ENCODE data around the gene SDK2.
"Not testable (repeated sequence)": the region's sequence is repeated elsewhere in the genome, so short reads cannot be mapped to it uniquely, and the experiment has no call there.

Gene SDK2

DNA sequence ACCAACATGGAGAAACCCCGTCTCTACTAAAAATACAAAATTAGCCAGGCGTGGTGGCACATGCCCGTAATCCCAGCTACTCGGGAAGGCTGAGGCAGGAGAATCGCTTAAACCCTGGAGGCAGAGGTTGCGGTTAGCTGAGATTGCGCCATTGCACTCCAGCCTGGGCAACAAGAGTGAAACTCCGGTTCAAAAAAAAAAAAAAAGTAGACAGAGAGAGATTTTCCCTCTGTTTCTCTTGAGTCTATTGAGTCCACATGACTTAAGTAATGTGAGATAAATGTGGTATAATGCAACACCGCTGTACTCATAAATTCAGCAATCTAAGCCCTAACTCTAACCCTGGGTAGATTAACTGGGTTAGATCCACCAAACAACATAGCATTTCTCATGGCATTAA lies 310.8 kb downstream of the SDK2 start:
- H3K9me3 ChIP-seq (ENCODE audit: control insufficient read depth in 2 of 2, low read length in 2 of 2); H3K27me3 ChIP-seq (ENCODE audit: control insufficient read depth in 2 of 2, insufficient read depth in 2 of 2, low read length in 2 of 2); H3K4me3 ChIP-seq (ENCODE audit: low read length in 2 of 2); H3K9ac ChIP-seq (ENCODE audit: low read depth in 1 of 2, low read length in 2 of 2); H3K36me3 ChIP-seq (ENCODE audit: control insufficient read depth in 2 of 2, insufficient read depth in 2 of 2, low read length in 2 of 2); H3K27ac ChIP-seq (ENCODE audit: low read depth in 2 of 2, low read length in 2 of 2): not testable (repeated sequence)
- peaks cover 12 to 18% of the 10 kb centered on the region in 2 donors for H3K4me1 ChIP-seq (ENCODE audit: control insufficient read depth in 2 of 2, insufficient read depth in 2 of 2, low read length in 2 of 2)

DNA sequence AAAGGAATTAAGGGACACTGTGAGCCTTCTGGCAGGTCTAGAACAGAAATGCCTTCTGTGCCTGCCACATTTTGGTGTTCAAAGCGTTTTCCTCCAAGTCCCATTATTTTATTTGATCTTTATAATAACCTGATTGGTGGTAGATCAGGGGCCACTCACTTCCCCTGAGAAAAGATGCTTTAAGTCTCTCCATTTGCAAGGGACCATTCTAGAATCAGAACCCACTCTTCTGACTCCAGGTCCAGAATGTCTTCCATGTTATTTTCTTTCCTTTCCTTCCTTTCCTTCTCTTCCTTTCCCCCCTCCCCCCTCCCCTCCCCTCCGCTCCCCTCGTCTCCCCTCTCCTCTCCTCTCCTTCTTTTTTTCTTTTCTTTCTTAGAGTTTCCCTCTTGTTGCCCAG lies 313.2 kb downstream of the SDK2 start:
- Histone ChIP-seq H3K27me3 (ENCODE audit: control insufficient read depth in 2 of 2, insufficient read depth in 2 of 2, low read length in 2 of 2) (no peaks in the 10 kb centered on the region), H3K36me3 (ENCODE audit: control insufficient read depth in 2 of 2, insufficient read depth in 2 of 2, low read length in 2 of 2) (no peaks in the 10 kb centered on the region), H3K4me3 (ENCODE audit: low read length in 2 of 2) (no peak overlapping the region), H3K27ac (ENCODE audit: low read depth in 2 of 2, low read length in 2 of 2) (no peak overlapping the region), H3K9me3 (ENCODE audit: control insufficient read depth in 2 of 2, low read length in 2 of 2) (no peaks in the 10 kb centered on the region), H3K4me1 (ENCODE audit: control insufficient read depth in 2 of 2, insufficient read depth in 2 of 2, low read length in 2 of 2) (peaks cover 7 to 12% of the 10 kb centered on the region in 2 donors), H3K9ac (ENCODE audit: low read depth in 1 of 2, low read length in 2 of 2) (no peak overlapping the region)

DNA sequence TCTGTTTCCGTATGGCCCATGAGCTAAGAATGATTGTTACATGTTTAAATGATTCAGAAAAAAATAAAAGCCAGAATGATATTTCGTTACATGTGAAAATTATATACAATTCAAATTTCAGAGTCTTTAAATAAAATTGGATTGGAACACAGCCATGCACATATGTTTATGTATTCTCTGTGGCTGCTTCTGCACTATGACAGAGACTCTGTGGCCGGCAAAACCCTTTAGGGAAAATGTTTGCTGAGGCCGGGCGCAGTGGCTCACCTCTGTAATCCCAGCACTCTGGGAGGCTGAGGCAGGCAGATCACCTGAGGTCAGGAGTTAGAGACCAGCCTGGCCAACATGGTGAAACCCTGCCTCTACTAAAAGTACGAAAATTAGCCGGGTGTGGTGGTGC lies 316.6 kb downstream of the SDK2 start:
- H3K9me3 ChIP-seq (ENCODE audit: control insufficient read depth in 2 of 2, low read length in 2 of 2), result no peaks in the 10 kb centered on the region
- H3K27ac ChIP-seq (ENCODE audit: low read depth in 2 of 2, low read length in 2 of 2), result no peak overlapping the region
- no peak overlapping the region for H3K9ac ChIP-seq (ENCODE audit: low read depth in 1 of 2, low read length in 2 of 2)
- H3K27me3 ChIP-seq (ENCODE audit: control insufficient read depth in 2 of 2, insufficient read depth in 2 of 2, low read length in 2 of 2), result peaks cover 0 to 3% of the 10 kb centered on the region in 2 donors
- H3K4me3 ChIP-seq (ENCODE audit: low read length in 2 of 2), result no peak overlapping the region
- no peaks in the 10 kb centered on the region for H3K36me3 ChIP-seq (ENCODE audit: control insufficient read depth in 2 of 2, insufficient read depth in 2 of 2, low read length in 2 of 2)
- H3K4me1 ChIP-seq (ENCODE audit: control insufficient read depth in 2 of 2, insufficient read depth in 2 of 2, low read length in 2 of 2), result peaks cover 0 to 2% of the 10 kb centered on the region in 2 donors

DNA sequence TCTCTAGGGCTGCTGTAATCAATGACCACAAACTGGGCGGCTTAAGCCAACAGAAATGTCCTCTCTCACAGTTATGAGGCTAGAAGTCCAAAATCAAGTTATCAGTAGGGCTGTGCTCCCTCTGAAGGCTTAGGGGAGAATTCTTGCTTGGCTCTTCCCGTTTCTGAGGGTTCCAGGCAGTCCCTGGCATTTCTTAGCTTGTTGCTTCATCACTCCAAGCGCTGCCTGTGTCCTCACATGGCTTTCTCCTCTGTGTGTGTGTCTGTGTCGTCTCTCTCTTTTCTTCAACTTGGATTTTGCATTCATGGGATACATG lies 318.8 kb downstream of the SDK2 start:
- H3K4me1 ChIP-seq (ENCODE audit: control insufficient read depth in 2 of 2, insufficient read depth in 2 of 2, low read length in 2 of 2), result peaks cover 0 to 2% of the 10 kb centered on the region in 2 donors
- peaks cover 0 to 3% of the 10 kb centered on the region in 2 donors for H3K27me3 ChIP-seq (ENCODE audit: control insufficient read depth in 2 of 2, insufficient read depth in 2 of 2, low read length in 2 of 2)
- no peak overlapping the region for H3K9ac ChIP-seq (ENCODE audit: low read depth in 1 of 2, low read length in 2 of 2)
- H3K4me3 ChIP-seq (ENCODE audit: low read length in 2 of 2), result no peak overlapping the region
- H3K36me3 ChIP-seq (ENCODE audit: control insufficient read depth in 2 of 2, insufficient read depth in 2 of 2, low read length in 2 of 2), result no peaks in the 10 kb centered on the region
- no peak overlapping the region for H3K27ac ChIP-seq (ENCODE audit: low read depth in 2 of 2, low read length in 2 of 2)
- H3K9me3 ChIP-seq (ENCODE audit: control insufficient read depth in 2 of 2, low read length in 2 of 2), result no peaks in the 10 kb centered on the region

DNA sequence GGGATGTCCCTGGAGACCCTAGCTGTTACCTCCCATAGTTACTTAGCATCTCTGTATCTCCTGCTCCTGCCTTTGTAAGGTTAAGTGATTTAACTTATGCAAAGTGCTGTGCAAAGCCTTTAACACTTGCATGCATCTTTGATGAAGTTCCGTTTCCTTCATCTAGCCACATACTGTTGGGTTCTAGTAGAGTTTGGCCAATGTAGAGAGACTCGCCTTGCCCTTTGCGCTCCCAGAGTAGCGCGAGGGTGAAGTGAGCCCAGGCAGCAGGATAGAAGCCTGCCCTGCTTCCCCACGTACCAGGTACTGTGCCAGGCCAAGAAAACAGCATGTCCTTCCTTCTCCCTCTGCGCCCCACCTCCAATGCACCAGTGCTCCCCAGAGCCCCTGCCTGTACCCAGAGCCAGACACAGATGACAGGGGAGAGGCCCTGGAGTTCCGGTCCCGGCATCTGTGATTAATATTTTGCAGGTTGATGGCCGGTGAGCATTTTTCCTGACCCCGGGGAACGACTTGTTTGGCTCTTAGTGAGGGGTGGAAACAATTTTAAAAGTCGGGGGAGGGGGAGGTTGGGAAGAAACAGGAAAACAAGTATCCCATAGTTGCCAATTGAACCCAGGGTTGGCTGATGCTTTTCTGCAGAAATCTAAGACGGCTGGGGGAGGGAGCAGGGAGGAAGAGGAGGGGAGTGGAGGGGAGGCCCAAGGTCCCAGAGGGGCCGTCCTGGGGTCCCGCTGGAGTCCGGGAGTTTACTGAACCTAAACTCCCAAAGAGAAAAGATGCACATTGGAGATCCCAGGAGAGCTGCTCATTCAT lies 319.3 kb downstream of the SDK2 start:
- Histone ChIP-seq H3K9ac (ENCODE audit: low read depth in 1 of 2, low read length in 2 of 2) (no peak overlapping the region), H3K9me3 (ENCODE audit: control insufficient read depth in 2 of 2, low read length in 2 of 2) (no peaks in the 10 kb centered on the region), H3K27me3 (ENCODE audit: control insufficient read depth in 2 of 2, insufficient read depth in 2 of 2, low read length in 2 of 2) (peaks cover 0 to 3% of the 10 kb centered on the region in 2 donors), H3K4me3 (ENCODE audit: low read length in 2 of 2) (no peak overlapping the region), H3K36me3 (ENCODE audit: control insufficient read depth in 2 of 2, insufficient read depth in 2 of 2, low read length in 2 of 2) (no peaks in the 10 kb centered on the region), H3K4me1 (ENCODE audit: control insufficient read depth in 2 of 2, insufficient read depth in 2 of 2, low read length in 2 of 2) (peaks cover 0 to 2% of the 10 kb centered on the region in 2 donors), H3K27ac (ENCODE audit: low read depth in 2 of 2, low read length in 2 of 2) (no peak overlapping the region)

DNA sequence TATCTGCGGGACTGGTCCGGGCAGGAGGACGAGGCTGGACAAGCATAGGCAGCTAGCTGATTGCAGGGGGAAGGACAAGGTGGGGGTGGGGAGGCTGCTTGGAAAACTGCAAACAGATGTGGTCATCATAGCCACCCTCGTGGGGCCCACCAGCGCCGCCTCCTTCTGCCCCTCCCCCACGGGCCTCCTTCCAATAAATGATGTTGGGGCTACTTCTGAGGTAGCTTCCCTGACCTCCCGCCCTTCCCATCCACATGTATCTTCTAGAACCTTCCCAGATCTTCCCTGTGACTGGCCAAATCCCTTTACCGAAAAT lies 320.1 kb downstream of the SDK2 start:
- no peak overlapping the region for H3K27ac ChIP-seq (ENCODE audit: low read depth in 2 of 2, low read length in 2 of 2)

DNA sequence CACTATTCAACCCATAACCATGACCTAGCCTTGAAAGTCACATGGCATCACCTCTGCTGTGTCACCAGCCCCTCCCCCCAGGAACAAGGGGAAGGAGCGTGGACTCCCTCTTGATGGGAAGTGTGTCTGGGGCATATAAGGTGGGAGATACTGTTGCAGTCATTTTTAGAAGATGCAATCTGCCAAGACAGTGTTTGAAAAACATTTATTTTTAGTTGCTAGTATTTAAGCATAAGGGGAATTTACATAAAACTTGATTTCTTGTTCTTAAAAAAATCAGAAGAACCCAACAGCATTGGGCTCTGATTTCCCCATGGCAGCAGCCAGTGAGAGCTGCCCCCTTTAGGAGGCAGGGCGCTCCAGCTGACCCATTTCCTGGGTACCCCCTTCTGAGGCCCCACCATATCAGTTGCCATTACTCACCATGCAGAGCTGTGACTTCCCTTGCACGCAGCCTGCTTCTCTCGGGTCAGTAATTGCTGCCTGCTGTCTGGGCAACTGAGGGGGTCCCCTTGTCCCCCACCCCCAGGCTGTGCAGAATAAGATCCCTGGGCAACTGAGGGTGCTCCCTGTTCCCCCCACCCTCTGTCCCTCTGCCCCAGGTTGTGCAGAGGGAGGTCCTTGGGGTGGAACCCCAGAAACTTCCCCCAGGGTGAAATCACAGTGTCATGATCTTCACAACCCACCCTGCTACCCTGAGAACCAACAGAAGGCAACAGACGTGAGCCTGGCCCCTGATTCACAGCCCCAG lies 320.7 kb downstream of the SDK2 start:
- no peak overlapping the region for H3K27ac ChIP-seq (ENCODE audit: low read depth in 2 of 2, low read length in 2 of 2)
- peaks cover 0 to 3% of the 10 kb centered on the region in 2 donors for H3K27me3 ChIP-seq (ENCODE audit: control insufficient read depth in 2 of 2, insufficient read depth in 2 of 2, low read length in 2 of 2)
- no peak overlapping the region for H3K9ac ChIP-seq (ENCODE audit: low read depth in 1 of 2, low read length in 2 of 2)
- H3K4me3 ChIP-seq (ENCODE audit: low read length in 2 of 2), result no peak overlapping the region
- H3K4me1 ChIP-seq (ENCODE audit: control insufficient read depth in 2 of 2, insufficient read depth in 2 of 2, low read length in 2 of 2), result peaks cover 0 to 2% of the 10 kb centered on the region in 2 donors
- H3K9me3 ChIP-seq (ENCODE audit: control insufficient read depth in 2 of 2, low read length in 2 of 2), result no peaks in the 10 kb centered on the region
- H3K36me3 ChIP-seq (ENCODE audit: control insufficient read depth in 2 of 2, insufficient read depth in 2 of 2, low read length in 2 of 2), result no peaks in the 10 kb centered on the region

More for the DNA sequence above, 320.1 kb downstream of the SDK2 start:
- no peaks in the 10 kb centered on the region for H3K36me3 ChIP-seq (ENCODE audit: control insufficient read depth in 2 of 2, insufficient read depth in 2 of 2, low read length in 2 of 2)
- peaks cover 0 to 2% of the 10 kb centered on the region in 2 donors for H3K4me1 ChIP-seq (ENCODE audit: control insufficient read depth in 2 of 2, insufficient read depth in 2 of 2, low read length in 2 of 2)
- no peak overlapping the region for H3K9ac ChIP-seq (ENCODE audit: low read depth in 1 of 2, low read length in 2 of 2)
- H3K9me3 ChIP-seq (ENCODE audit: control insufficient read depth in 2 of 2, low read length in 2 of 2), result no peaks in the 10 kb centered on the region
- H3K27me3 ChIP-seq (ENCODE audit: control insufficient read depth in 2 of 2, insufficient read depth in 2 of 2, low read length in 2 of 2), result peaks cover 0 to 3% of the 10 kb centered on the region in 2 donors
- no peak overlapping the region for H3K4me3 ChIP-seq (ENCODE audit: low read length in 2 of 2)

DNA sequence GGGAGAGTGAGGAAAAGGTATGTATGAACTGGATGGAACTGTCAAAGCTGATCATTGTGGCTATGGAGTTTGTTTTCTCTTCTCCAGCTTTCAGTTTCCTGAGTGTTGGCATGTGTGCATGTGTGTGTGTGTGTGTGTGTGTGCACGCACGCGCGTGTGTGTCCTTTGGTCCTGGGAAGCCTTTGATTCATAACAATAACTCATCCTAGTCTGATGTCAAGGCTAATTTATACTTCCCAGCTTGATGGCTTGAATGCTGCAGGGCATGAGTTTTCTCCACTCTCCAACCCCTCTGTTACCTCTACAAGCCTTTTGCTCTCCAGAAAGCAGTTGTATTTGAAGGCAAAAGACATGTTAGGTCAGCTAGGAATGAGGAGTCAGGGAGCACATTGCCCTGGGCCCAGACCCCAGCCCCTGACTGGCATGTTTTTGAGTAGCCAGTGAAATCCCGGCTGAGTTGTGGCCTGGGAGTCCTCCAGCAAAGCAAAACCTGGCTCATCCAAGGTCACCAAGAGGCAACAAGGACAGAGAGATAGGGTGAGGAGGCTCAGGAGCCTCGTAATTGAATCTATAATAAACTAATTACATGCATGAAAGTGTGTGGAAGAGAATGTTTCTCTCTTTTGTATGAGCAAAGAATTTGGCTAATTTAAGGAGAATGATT lies 323.5 kb downstream of the SDK2 start:
- no peaks in the 10 kb centered on the region for H3K36me3 ChIP-seq (ENCODE audit: control insufficient read depth in 2 of 2, insufficient read depth in 2 of 2, low read length in 2 of 2)
- no peak overlapping the region for H3K9ac ChIP-seq (ENCODE audit: low read depth in 1 of 2, low read length in 2 of 2)
- H3K27me3 ChIP-seq (ENCODE audit: control insufficient read depth in 2 of 2, insufficient read depth in 2 of 2, low read length in 2 of 2), result peaks cover 0 to 3% of the 10 kb centered on the region in 2 donors
- no peaks in the 10 kb centered on the region for H3K9me3 ChIP-seq (ENCODE audit: control insufficient read depth in 2 of 2, low read length in 2 of 2)
- H3K27ac ChIP-seq (ENCODE audit: low read depth in 2 of 2, low read length in 2 of 2), result no peak overlapping the region
- peaks cover 2 to 4% of the 10 kb centered on the region in 2 donors for H3K4me1 ChIP-seq (ENCODE audit: control insufficient read depth in 2 of 2, insufficient read depth in 2 of 2, low read length in 2 of 2)
- no peak overlapping the region for H3K4me3 ChIP-seq (ENCODE audit: low read length in 2 of 2)

DNA sequence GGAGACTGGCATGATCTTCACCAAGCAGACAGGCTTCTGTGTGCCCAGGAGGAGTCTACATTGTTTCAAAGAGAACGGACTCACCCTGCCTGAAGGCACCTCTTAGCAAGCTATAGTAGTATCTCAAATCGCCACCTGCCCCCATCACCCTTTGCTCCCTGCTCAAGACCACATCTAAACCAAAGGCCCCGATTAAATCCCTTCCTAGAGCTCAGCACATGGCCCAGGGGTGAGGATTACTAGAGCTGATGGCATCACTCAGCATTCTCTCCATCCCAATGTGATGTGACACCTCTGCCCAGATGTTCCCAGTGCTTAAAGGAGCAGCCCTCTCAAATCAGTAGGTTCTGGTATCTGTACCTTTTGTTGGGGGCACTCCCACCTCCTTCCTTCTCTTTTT lies 324.5 kb downstream of the SDK2 start:
- Histone ChIP-seq H3K27me3 (ENCODE audit: control insufficient read depth in 2 of 2, insufficient read depth in 2 of 2, low read length in 2 of 2) (no peaks in the 10 kb centered on the region), H3K9ac (ENCODE audit: low read depth in 1 of 2, low read length in 2 of 2) (no peak overlapping the region), H3K4me1 (ENCODE audit: control insufficient read depth in 2 of 2, insufficient read depth in 2 of 2, low read length in 2 of 2) (peaks cover 0 to 4% of the 10 kb centered on the region in 2 donors), H3K9me3 (ENCODE audit: control insufficient read depth in 2 of 2, low read length in 2 of 2) (no peaks in the 10 kb centered on the region), H3K27ac (ENCODE audit: low read depth in 2 of 2, low read length in 2 of 2) (no peak overlapping the region), H3K4me3 (ENCODE audit: low read length in 2 of 2) (no peak overlapping the region), H3K36me3 (ENCODE audit: control insufficient read depth in 2 of 2, insufficient read depth in 2 of 2, low read length in 2 of 2) (no peaks in the 10 kb centered on the region)

DNA sequence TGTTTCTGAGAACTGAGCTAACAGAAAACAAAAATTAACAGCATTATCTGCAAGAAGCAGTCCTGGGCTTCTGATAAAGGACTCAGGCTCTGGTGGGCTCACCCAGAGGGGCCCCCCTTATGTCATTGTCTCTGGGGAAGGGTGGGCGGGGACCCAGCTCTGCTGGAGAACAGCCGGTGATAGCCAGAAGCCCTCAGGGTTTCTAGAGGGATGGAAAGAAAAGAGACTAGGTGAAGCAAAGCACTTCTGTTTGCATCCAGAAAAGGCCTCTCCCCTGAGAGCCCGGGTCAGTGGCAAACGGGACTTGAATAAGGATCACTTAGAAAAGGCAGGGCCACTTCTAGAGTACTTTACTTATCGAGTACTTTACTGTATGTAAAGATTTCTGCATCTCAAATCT lies 325.4 kb downstream of the SDK2 start:
- Histone ChIP-seq H3K9me3 (ENCODE audit: control insufficient read depth in 2 of 2, low read length in 2 of 2) (no peaks in the 10 kb centered on the region), H3K27me3 (ENCODE audit: control insufficient read depth in 2 of 2, insufficient read depth in 2 of 2, low read length in 2 of 2) (no peaks in the 10 kb centered on the region), H3K36me3 (ENCODE audit: control insufficient read depth in 2 of 2, insufficient read depth in 2 of 2, low read length in 2 of 2) (no peaks in the 10 kb centered on the region), H3K4me1 (ENCODE audit: control insufficient read depth in 2 of 2, insufficient read depth in 2 of 2, low read length in 2 of 2) (peaks cover 0 to 4% of the 10 kb centered on the region in 2 donors), H3K4me3 (ENCODE audit: low read length in 2 of 2) (no peak overlapping the region), H3K27ac (ENCODE audit: low read depth in 2 of 2, low read length in 2 of 2) (no peak overlapping the region), H3K9ac (ENCODE audit: low read depth in 1 of 2, low read length in 2 of 2) (no peak overlapping the region)
